NCI-H510A treated with DMSO at 0.1 percent for 48 hours (cell line): Measurements from ENCODE around the gene SPC25.

ENCODE experiments used
- DNase-seq: peaks from one replicate; lab custom pipeline; 2025; lab: John Stamatoyannopoulos, UW

SPC25 gene

DNA sequence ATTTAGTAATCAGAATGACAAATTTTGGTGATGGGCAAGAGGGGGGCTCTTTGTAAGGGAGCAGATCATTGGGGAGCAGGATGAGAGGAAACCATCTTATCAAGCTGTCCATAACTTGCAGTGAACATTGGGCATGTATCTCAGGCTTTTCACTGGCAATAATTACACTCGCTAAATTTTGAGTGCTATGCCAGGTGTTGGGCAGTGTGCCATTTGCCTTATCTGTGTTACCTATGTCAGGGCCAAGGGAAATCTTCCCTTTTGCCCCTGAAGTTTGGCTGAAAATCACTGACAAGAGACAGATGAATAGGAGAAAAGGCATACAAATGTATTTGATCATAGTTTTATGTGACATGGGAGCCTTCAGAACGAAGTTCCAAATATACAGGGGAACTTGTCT lies 48.8 kb downstream of the SPC25 start:
- no peak for DNase-seq

DNA sequence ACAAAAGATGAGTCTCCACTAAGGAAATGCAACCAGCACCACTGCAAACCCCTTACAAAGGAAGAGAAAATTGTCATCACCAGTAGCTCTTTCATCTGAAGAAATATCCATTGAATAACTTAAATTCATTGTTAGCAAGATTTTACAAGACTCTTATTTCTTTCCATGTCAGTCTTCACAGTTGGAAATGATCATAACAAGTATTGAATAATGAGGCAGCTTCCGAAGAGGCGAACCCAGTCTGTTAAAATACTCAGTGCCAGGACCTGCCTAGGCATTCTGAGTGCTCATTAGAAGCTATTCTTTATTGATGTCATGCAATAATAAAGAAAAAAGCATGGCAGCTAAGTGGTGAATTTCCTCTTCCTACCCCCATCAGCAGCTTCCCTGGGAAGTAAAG lies 54.3 kb downstream of the SPC25 start:
- no peak for DNase-seq

- DNase-seq = no peak
These were observed 58.6 kb downstream of the SPC25 start for GRCh38 chr2:168831662-168832061.

GRCh38 chr2:168830958-168831357 lies 59.3 kb downstream of the SPC25 start:
- no peak for DNase-seq

- no peak for DNase-seq
These were observed 65.1 kb downstream of the SPC25 start for GRCh38 chr2:168825126-168825525.

DNA sequence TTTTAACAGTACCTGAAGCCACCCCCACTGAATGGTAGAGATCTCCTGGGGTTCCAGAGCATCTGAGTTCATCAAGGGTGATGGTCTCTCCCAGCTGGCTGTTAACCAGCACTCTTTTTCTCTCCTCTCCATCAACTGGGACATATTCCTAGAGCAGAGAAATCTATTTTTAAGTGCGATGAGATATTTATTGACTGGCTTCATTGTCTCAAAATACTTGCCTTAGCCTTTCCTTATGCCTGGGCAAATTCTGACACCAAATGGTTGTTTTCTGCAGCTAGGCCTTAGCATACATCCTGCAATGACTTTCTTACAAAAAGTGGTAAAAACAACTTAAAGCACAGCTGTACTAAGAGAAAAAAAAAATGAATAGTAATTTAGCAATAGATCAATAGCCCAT lies 68.2 kb downstream of the SPC25 start:
- no peak for DNase-seq

GRCh38 chr2:168821577-168821976 lies 68.7 kb downstream of the SPC25 start:
- DNase-seq = no peak
